Measurements from ENCODE around the gene EPHA6. TPM values are rescaled to one million over a fixed set of nuclear protein-coding genes. Genes with fewer than 3 reads are reported as not detected.

EPHA6 gene
- total and polyA plus RNA-seq, 9 of the 15 experiments (the other 6 are each of a cell fraction or from before 2014, with no cell fraction given): not detected

- no peaks in the 10 kb centered on the region for H3K4me1 ChIP-seq (replicated peaks in 1 of 2; ENCODE audit: control insufficient read depth in 2 of 2, insufficient read depth in 2 of 2, low read length in 2 of 2)
- no peak overlapping the region for H3K9ac ChIP-seq (ENCODE audit: insufficient read depth in 1 of 2, low read depth in 2 of 2, low read length in 2 of 2)
- H3K79me2 ChIP-seq (ENCODE audit: control insufficient read depth, insufficient read depth, low read length): no peaks in the 10 kb centered on the region
- no peak overlapping the region for H3K4me2 ChIP-seq (ENCODE audit: insufficient read depth, low read length)
- FAIRE-seq (no peak), ATAC-seq (no peak), DNase-seq (ENCODE audit: extremely low read depth in 1 of 4, low spot score in 3 of 4) (peak in 3 of 4 experiments; percentile 1 to 6 (median 4))
- ChIA-PET POLR2A (no interaction called here), CTCF (ENCODE audit: low intra/inter-chr PET ratio) (interaction anchor here (0.6 kb wide), 1 partner anchor 856 kb away, joined by 3 read pairs; no protein-coding TSS in a partner anchor)
- no peaks in the 10 kb centered on the region for H4K20me1 ChIP-seq (replicated peaks; ENCODE audit: control insufficient read depth, insufficient read depth, low read length)
- H3K9me1 ChIP-seq (ENCODE audit: control insufficient read depth, insufficient read depth, low read length): no peaks in the 10 kb centered on the region
- no peaks in the 10 kb centered on the region for H3K36me3 ChIP-seq (ENCODE audit: control insufficient read depth, insufficient read depth, low read length)
- intact Hi-C loops (cut with micrococcal nuclease) (loop anchor here (10.0 kb wide), 3 partner anchors 792 to 1162 kb away; no protein-coding TSS in a partner anchor), in situ Hi-C loops (cut with MboI) (no loop called here)
- H3K4me3 ChIP-seq: no peak overlapping the region
- no peak overlapping the region for H2AFZ ChIP-seq (ENCODE audit: low read depth, low read length)
- no TSS peak for BruUV-seq (replicated peaks)
- WGBS (ENCODE audit: insufficient coverage, low coverage, missing lambda C conversion rate): 0% methylated on average over 1 of the region's 1 CpG
- peak in 2 of 3 experiments; percentile 33 to 36; a peak in 2 of 6 replicates for TF ChIP-seq CTCF (IDR thresholded peaks at IDR 0.05 in 2 of 3, conservative IDR thresholded peaks at IDR 0.05 in 1 of 3; ENCODE audit: insufficient read depth in 2 of 3, low read depth in 1 of 3, low read length in 3 of 3)
- TF ChIP-seq STAT5B (CRISPR knock-in tag; IDR thresholded peaks at IDR 0.05): no peak
- TF ChIP-seq RAD21 (CRISPR knock-in tag; conservative IDR thresholded peaks at IDR 0.05 in 1 of 2, IDR thresholded peaks at IDR 0.05 in 1 of 2): peak; percentile 22 to 36; a peak in 3 of 4 replicates
- H3K27ac ChIP-seq (ENCODE audit: extremely low read depth, low read depth, low read length): no peak overlapping the region
- H3K27me3 ChIP-seq (ENCODE audit: control insufficient read depth in 2 of 2, insufficient read depth in 2 of 2, low read length in 2 of 2): no peaks in the 10 kb centered on the region
- H3K9me3 ChIP-seq (replicated peaks; ENCODE audit: control insufficient read depth, insufficient read depth, low read depth, low read length): no peaks in the 10 kb centered on the region
Measured at GRCh38 chr3:96863129-96863740, 48.8 kb downstream of the EPHA6 start.

Data from K562 (cell line).